ENCODE measurements around the gene ACOX3.

Gene ACOX3

DNA sequence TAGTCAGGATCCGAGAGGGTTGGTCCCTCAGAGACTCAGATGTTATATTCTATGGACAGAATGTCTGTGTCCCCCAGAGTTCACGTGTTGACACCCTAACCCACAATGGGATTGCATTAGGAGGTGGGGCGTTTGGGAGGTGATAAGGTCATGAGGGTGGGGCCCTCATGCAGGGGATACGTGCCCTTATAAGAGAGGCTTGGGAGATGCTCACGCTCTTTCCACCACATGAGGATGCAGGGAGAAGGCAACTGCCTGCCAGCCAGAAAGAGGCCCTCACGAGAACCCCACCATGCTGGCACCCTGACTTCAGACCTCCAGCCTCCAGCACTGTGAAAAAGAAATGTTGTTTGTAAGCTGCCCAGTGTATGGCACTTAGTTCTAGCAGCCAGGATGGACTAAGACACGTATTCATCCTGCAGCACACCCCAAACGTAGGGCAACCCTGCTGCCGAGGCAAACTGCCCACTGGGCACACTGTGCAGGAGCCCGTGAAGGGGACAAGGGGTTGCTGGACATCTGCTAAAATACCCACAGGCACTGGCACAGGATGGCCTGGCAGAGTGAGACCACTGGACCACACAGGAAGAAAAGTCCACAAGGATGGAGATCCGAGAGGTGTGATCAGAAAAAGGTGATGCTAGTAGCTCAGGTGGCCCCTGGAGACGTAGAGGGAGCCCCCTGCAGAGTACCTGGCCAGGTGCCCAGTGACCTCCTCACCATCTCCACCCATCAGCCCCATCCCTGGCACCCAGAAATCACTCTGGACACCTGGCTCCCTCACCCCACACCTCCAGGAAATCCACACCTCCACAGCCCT lies 108.3 kb downstream of the ACOX3 start:
- no peak overlapping the region for H3K27ac ChIP-seq
- TF ChIP-seq, protein P1, sequence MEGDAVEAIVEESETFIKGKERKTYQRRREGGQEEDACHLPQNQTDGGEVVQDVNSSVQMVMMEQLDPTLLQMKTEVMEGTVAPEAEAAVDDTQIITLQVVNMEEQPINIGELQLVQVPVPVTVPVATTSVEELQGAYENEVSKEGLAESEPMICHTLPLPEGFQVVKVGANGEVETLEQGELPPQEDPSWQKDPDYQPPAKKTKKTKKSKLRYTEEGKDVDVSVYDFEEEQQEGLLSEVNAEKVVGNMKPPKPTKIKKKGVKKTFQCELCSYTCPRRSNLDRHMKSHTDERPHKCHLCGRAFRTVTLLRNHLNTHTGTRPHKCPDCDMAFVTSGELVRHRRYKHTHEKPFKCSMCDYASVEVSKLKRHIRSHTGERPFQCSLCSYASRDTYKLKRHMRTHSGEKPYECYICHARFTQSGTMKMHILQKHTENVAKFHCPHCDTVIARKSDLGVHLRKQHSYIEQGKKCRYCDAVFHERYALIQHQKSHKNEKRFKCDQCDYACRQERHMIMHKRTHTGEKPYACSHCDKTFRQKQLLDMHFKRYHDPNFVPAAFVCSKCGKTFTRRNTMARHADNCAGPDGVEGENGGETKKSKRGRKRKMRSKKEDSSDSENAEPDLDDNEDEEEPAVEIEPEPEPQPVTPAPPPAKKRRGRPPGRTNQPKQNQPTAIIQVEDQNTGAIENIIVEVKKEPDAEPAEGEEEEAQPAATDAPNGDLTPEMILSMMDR (conservative IDR thresholded peaks at IDR 0.05), result no peak
- no peak for TF ChIP-seq ZFX (IDR thresholded peaks at IDR 0.05)

DNA sequence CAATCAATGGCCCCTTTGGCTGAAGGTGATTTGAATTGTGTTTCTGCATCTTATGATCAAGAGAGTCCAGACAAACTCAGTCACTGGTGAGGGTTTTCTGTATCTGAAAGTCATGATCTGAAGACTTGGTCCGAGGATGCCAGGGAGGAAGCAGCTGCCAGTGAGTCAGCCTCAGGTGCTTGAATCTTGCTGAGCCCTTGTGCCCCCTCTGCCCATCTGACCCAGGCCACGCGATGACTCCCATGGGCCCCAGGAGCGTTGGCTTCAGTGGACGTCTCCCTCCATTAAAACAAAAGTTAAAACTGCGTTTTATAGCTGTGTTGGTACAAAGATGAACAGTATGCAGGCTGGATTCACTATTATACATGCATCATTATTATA lies 109.0 kb downstream of the ACOX3 start:
- TF ChIP-seq, protein P1 (conservative IDR thresholded peaks at IDR 0.05), result no peak
- no peak for TF ChIP-seq ZFX (IDR thresholded peaks at IDR 0.05)
- no peak overlapping the region for H3K27ac ChIP-seq

DNA sequence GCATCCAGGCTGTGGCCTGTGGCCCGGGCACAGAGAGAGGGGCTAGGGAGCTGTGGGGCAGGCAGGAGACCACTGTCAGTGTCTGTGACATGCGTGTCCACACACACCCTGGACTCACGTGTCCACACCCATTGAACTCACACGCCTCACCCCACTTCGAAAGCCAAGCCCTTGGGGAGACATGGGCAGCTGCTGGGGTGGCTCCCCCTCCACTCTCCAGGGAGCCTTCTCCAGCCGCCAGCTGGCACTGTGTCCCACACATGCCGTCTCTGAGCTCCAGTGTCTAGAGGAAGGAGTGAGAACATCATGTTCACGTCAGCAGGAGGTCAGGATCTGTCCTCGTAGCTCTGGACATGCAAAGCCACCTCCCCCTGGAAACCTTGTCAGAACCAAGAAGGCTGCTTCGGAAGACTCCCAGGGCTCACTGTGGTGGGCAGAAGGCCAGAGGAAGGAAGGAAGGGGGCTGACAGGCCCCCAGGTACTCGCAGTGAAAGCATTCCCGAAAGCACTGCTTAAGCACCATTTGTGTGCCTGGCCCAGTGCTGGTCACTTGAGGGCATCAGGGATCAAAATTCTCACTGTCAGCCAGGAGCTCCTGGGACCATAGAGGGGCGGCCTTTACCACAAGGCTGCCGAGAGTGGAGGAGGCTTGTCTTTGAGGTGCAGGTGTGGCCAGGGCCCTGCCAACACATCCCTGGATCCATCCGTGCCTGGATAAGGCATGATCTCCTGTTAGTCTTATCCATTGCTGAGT lies 109.5 kb downstream of the ACOX3 start:
- TF ChIP-seq, protein P1 (conservative IDR thresholded peaks at IDR 0.05), result no peak
- TF ChIP-seq ZFX (IDR thresholded peaks at IDR 0.05), result no peak
- H3K27ac ChIP-seq, result no peak overlapping the region

DNA sequence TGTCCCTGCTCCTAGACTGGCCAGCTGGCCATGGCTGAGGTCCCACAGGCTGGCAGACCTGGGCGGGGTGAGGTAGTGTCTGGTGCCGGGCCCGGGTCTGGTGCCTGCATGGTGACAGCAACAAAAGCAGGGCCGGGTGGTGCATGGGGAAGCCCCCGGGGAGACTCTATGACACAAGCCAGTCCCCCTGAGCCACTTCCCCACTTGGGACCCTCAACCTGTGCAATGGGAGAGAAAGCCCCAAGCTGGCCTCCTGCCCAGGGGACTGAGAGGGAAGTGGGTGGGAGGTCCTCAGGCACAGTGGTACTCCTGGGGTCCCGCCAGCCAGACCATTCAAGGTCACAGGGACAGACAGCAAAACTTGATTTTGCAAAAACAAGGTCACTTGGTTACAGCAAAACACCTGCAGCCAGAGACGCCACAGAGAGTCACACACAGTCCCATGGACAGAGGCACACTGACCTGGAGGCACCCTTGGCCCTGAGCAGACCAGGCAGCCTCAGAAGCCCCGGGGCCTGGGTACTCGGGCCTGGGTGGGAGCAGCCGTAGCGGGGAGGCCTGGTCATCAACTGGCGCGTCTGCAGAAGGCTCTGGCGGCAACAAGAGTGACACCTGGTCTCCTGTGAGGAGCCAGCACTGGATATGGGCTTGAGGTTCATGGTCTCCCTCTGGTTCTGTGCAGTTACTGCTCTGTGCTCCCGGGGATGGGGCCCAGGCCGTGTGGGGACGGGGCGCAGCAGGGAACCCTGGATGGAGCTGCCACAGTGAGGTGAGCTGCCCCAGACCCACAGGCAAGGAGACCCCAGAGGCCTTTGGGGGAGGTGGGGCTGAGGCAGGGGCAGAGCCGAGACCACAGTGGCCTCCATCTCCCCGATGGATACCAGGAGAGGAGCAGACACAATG lies 110.4 kb downstream of the ACOX3 start:
- TF ChIP-seq, protein P1 (conservative IDR thresholded peaks at IDR 0.05), result no peak
- no peak for TF ChIP-seq ZFX (IDR thresholded peaks at IDR 0.05)
- no peak overlapping the region for H3K27ac ChIP-seq

- TF ChIP-seq, protein P1 (conservative IDR thresholded peaks at IDR 0.05), result no peak
- no peak overlapping the region for H3K27ac ChIP-seq
Observed at GRCh38 chr4:8329560-8329858, 111.0 kb downstream of the ACOX3 start.

DNA sequence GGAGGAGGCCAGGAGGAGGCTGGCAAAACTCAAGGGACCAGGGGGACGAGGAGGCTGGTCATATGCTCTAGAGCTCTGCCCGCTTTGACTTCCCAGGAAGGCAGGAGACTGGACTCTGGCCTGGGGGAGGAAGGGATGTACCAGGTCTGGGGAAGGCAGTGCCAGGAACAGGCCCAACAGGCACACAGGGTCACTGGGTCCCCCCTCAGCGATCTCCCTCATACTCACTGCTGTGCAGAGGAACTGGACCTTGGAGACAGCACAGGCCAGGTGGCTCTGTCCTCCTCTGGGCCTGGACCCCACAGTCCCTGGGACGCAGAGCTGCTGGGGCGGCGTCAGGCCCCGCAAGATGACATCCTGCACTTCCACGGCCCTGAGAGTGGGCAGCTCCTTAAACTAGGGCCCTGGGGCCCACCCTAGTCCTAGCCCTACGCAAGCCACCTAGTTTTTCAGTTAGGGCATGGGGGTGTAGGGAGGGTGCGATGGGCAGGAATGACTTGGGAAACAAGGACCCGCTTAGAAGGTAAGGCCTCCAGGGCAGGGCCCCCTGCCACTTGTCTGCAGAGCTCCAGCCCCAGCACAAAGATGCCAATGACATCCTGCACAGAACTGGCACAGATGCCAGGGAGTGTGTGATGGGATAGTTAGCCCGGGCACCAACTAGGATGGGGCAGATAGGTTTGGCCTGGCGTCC lies 111.5 kb downstream of the ACOX3 start:
- TF ChIP-seq, protein P1 (conservative IDR thresholded peaks at IDR 0.05), result no peak
- TF ChIP-seq ZFX (IDR thresholded peaks at IDR 0.05), result no peak
- H3K27ac ChIP-seq, result no peak overlapping the region
